ENCODE data around the gene GPR146. TPM values are rescaled to one million over a fixed set of nuclear protein-coding genes. Genes with fewer than 3 reads are reported as not detected.

Gene GPR146
- total RNA-seq, 1 donor, result 1.2 TPM

DNA sequence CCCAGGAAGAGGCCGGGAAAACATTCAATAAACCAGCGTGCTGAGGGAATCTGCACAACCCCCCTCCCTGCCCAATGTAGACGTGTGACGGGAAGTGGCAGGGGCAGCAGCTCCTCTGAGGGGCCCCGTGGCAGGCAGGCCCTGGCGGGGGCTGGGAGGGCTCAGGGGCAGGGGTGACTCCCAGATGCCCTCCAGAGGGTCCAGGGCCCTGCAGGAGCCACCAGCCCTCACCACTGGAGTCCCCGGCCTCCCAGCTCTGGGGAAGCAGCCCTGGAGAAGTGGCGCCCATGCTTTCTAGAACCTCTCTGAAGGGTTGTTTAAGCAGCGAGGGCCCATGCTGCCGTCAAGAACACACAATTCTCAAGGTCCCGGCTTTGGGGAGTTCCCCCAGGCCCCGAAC, 35.2 kb downstream of the GPR146 start:
- DNase-seq (ENCODE audit: low read depth), result no peak
- TF ChIP-seq, protein P1, sequence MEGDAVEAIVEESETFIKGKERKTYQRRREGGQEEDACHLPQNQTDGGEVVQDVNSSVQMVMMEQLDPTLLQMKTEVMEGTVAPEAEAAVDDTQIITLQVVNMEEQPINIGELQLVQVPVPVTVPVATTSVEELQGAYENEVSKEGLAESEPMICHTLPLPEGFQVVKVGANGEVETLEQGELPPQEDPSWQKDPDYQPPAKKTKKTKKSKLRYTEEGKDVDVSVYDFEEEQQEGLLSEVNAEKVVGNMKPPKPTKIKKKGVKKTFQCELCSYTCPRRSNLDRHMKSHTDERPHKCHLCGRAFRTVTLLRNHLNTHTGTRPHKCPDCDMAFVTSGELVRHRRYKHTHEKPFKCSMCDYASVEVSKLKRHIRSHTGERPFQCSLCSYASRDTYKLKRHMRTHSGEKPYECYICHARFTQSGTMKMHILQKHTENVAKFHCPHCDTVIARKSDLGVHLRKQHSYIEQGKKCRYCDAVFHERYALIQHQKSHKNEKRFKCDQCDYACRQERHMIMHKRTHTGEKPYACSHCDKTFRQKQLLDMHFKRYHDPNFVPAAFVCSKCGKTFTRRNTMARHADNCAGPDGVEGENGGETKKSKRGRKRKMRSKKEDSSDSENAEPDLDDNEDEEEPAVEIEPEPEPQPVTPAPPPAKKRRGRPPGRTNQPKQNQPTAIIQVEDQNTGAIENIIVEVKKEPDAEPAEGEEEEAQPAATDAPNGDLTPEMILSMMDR (IDR thresholded peaks at IDR 0.05; ENCODE audit: insufficient read depth, low read length), result no peak
- H3K4me3 ChIP-seq (ENCODE audit: low read depth, low read length), result no peak overlapping the region

DNA sequence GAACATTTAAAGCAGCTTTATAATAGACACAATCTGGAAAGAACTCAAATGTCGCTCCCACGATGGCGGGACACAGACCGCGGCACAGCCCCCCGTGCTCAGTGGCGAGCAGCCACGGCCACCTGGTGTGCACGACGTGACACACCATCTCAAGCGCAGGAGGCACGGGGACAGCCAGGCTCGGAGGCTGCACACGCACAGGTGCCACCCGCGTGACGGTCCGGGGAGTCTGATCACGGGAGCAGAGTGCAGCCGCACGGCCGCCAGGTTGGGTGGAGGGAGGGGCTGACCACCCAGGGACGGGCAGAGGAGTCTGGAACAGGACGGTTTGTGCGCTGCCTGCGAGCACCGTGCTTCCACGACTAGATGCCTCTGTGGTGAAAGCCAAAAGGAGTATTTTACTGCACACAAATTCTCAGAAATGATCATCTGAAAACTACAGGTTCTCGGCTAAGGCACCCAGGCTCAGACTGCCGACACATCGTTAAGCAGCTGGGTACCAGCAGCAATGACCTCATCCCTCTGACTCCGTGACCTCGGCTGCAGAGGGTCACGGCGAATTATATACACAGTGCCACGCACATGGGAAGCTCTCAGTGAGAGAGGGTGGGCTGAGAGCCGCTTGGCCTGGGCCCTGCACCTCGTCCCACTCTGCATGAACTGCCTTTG, 36.0 kb downstream of the GPR146 start:
- TF ChIP-seq, protein P1 (IDR thresholded peaks at IDR 0.05; ENCODE audit: insufficient read depth, low read length), result no peak
- H3K4me3 ChIP-seq (ENCODE audit: low read depth, low read length), result no peak overlapping the region
- no peak for DNase-seq (ENCODE audit: low read depth)

DNA sequence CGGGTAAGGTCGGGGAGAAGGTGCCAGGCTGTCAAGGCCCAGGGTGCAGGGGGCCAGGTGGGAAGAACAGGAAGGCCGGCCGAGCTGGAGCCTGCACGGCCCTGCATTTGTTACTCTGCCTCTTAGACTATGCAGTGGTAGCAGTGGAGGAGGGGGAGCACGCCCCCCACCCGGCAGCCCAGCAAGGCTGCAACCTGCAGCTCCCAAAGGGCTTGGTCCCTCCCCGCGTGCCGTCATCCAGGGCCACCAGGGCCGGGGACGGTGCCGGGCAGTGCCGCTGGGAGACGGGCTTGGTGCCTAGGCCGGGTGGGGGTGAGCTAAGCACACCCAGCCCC, 36.5 kb downstream of the GPR146 start:
- no peak for DNase-seq (ENCODE audit: low read depth)
- no peak overlapping the region for H3K4me3 ChIP-seq (ENCODE audit: low read depth, low read length)
- TF ChIP-seq, protein P1 (IDR thresholded peaks at IDR 0.05; ENCODE audit: insufficient read depth, low read length), result no peak

DNA sequence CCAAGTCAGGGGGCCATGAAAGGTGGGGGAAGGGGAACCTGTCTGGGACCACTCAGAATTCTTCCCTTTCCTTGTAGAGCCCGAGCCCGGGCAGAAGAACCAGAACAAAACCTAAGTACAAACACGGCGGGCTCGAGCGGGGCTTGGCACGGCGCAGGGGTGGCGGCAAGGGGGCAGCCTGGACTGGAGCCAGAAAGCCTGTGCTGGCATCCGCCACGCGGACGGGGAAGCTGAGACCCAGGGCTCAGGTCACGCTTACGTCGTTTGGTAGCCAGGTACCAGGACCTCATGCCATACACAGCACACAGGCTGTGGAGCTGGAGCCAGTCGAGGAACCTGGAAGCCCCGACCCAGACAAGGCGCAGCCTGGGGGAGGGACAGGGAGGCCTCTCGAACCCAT, 37.0 kb downstream of the GPR146 start:
- DNase-seq (ENCODE audit: low read depth), result no peak
- TF ChIP-seq, protein P1 (IDR thresholded peaks at IDR 0.05; ENCODE audit: insufficient read depth, low read length), result no peak

DNA sequence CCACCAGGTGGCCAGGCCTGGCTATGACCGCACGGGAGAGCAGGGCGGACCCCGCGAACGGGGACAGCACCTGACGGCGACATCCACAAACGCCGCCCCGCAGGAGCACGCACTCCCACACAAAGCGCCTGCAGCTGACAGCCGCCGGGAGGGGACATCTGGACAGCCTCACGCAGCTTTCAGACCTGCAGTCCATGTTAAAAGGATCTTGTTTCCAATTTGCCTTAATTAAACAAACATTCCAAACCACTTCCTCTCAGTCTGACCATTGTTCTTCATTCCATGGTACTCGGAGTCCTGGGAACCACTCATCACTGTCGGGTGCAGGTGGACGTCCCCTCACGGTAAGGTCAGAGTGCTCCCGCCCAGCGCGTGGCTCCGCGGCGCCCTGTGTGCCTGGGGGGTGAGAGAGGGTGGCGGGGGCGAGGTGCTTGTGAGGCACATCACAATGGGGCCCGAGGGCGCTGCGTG, 37.6 kb downstream of the GPR146 start:
- TF ChIP-seq, protein P1 (IDR thresholded peaks at IDR 0.05; ENCODE audit: insufficient read depth, low read length), result no peak
- no peak for DNase-seq (ENCODE audit: low read depth)
- H3K4me3 ChIP-seq (ENCODE audit: low read depth, low read length), result no peak overlapping the region

More for the DNA sequence above, 37.0 kb downstream of the GPR146 start:
- no peak overlapping the region for H3K4me3 ChIP-seq (ENCODE audit: low read depth, low read length)

DNA sequence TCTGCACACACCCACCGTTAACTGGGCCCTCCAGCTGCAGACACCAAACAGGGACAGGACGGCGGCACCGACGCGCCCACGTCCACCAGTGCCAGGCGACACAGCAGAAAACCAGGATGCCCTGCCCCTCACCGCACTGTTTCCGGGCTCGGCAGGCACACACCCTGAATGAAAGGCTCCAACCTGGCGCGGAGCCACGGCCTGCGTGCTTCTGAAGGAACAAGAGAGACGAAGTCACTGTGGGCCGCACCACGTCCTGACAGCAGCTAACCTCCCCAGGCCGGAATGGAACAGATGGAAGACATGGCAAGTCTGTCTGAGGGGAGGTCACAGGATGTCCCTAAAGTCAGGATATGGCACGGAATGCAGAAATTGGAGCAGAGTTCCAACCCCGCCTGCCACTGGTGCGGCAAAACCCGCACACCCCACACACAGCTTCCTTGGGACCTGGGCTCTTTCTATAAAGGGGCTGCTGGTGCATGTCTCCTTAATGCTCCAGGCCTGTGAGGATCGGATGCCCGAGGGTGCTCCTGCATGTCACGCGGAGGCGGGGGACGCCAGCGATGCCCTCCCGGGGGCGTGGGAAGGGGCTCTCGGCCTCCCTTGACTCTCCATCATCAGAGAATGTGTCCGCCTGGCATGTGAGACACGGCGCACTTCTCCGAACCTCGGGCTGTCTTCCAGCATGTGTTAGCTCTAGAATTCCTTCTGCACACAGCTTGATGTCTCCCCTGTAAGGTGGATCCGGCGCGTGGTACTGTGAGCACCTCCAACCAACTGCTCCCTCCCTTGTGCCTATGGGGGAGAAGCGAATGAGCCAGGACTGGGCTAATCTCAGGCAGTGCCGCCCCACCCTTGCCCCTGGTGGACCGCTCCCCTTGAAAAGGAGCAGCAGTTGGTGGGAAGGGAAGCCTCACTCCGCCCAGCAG, 39.6 kb downstream of the GPR146 start:
- DNase-seq (ENCODE audit: low read depth), result no peak
- TF ChIP-seq, protein P1 (IDR thresholded peaks at IDR 0.05; ENCODE audit: insufficient read depth, low read length), result no peak
- no peak overlapping the region for H3K4me3 ChIP-seq (ENCODE audit: low read depth, low read length)

Data from fibroblast of the aortic adventitia (primary cell).